Gastroesophageal sphincter (tissue), 3 donors: ENCODE data around the gene TRIM37.

Experiments
- CTCF ChIP-seq, 4 experiments: fragments of 200-600 bp in 2 of 4; fragments of 450-650 bp in 2 of 4; sonication (generic) in 1 of 4; IDR thresholded peaks; one replicate each; pipeline ENCODE4 v1.5.1; 2017 to 2019; ENCODE audit warnings: antibody characterized with exemption in 4 of 4, mild to moderate bottlenecking in 2 of 4, moderate library complexity in 2 of 4
- POLR2AphosphoS5 ChIP-seq: sonication (generic); formaldehyde crosslinking; IDR thresholded peaks from one replicate; pipeline ENCODE4 v1.6.1; 2017; ENCODE audit warnings: antibody characterized with exemption

GRCh38 chr17:59151006-59151405, 44.3 kb upstream of the TRIM37 start:
- TF ChIP-seq POLR2AphosphoS5 (no peak), CTCF (IDR thresholded peaks at IDR 0.05) (no peak)
